Measurements from ENCODE around the gene OPCML.
A peak's percentile ranks its signal among the peaks of the same experiment; 100 is the strongest.

- TF ChIP-seq CTCF (IDR thresholded peaks at IDR 0.05) (peak; percentile 40 to 62 (median 47)), POLR2AphosphoS5 (IDR thresholded peaks at IDR 0.05) (peak; percentile 18 to 50)
Measured at GRCh38 chr11:133064152-133064877, 468.0 kb downstream of the OPCML start.

Data from esophagus muscularis mucosa (tissue), 3 donors.